GM19397 (cell line): ENCODE results near the gene HERPUD2.
"Not testable (repeated sequence)": the region's sequence is repeated elsewhere in the genome, so short reads cannot be mapped to it uniquely, and the experiment has no call there.

Experiments used
- ATAC-seq: cut with Tn5 transposase; IDR thresholded peaks from one replicate; pipeline ENCODE4 v1.9.1; 2021; ENCODE audit warnings: mild to moderate bottlenecking, moderate library complexity; ENCODE audit not compliant: unreplicated experiment

HERPUD2 gene

GRCh38 chr7:35681231-35682029 lies 13.5 kb downstream of the HERPUD2 start:
- no peak for ATAC-seq

- no peak for ATAC-seq
Observed at GRCh38 chr7:35680403-35681013, 14.4 kb downstream of the HERPUD2 start.

GRCh38 chr7:35677582-35678356 lies 17.2 kb downstream of the HERPUD2 start:
- no peak for ATAC-seq

- no peak for ATAC-seq
Observed at GRCh38 chr7:35676211-35676610, 18.7 kb downstream of the HERPUD2 start.

- ATAC-seq, result no peak
Observed at GRCh38 chr7:35670856-35671569, 23.9 kb downstream of the HERPUD2 start.

- not testable (repeated sequence) for ATAC-seq
Observed at GRCh38 chr7:35660411-35660810, 34.5 kb downstream of the HERPUD2 start.

- no peak for ATAC-seq
Observed at GRCh38 chr7:35658606-35659201, 36.2 kb downstream of the HERPUD2 start.

- no peak for ATAC-seq
Observed at GRCh38 chr7:35657125-35657524, 37.8 kb downstream of the HERPUD2 start.

- ATAC-seq, result not testable (repeated sequence)
Observed at GRCh38 chr7:35654558-35654957, 40.4 kb downstream of the HERPUD2 start.

- no peak for ATAC-seq
Observed at GRCh38 chr7:35652124-35652523, 42.8 kb downstream of the HERPUD2 start.

GRCh38 chr7:35650751-35651150 lies 44.2 kb downstream of the HERPUD2 start:
- ATAC-seq, result no peak

GRCh38 chr7:35649711-35650110 lies 45.2 kb downstream of the HERPUD2 start:
- ATAC-seq, result no peak

GRCh38 chr7:35648367-35648766 lies 46.6 kb downstream of the HERPUD2 start:
- no peak for ATAC-seq

GRCh38 chr7:35647171-35647574 lies 47.8 kb downstream of the HERPUD2 start:
- ATAC-seq, result no peak

GRCh38 chr7:35646289-35647023 lies 48.5 kb downstream of the HERPUD2 start:
- ATAC-seq, result no peak

GRCh38 chr7:35645691-35646090 lies 49.2 kb downstream of the HERPUD2 start:
- no peak for ATAC-seq

GRCh38 chr7:35630024-35630972 lies 64.6 kb downstream of the HERPUD2 start:
- ATAC-seq, result no peak

- ATAC-seq, result peak; percentile 75
Observed at GRCh38 chr7:35624299-35625186, 70.4 kb downstream of the HERPUD2 start.
